ENCODE results near the gene KCNMB1. TPM values are rescaled to one million over a fixed set of nuclear protein-coding genes. Genes with fewer than 3 reads are reported as not detected.

The KCNMB1 gene
- total and polyA plus RNA-seq, 2 experiments from 2014 or later: not detected

DNA sequence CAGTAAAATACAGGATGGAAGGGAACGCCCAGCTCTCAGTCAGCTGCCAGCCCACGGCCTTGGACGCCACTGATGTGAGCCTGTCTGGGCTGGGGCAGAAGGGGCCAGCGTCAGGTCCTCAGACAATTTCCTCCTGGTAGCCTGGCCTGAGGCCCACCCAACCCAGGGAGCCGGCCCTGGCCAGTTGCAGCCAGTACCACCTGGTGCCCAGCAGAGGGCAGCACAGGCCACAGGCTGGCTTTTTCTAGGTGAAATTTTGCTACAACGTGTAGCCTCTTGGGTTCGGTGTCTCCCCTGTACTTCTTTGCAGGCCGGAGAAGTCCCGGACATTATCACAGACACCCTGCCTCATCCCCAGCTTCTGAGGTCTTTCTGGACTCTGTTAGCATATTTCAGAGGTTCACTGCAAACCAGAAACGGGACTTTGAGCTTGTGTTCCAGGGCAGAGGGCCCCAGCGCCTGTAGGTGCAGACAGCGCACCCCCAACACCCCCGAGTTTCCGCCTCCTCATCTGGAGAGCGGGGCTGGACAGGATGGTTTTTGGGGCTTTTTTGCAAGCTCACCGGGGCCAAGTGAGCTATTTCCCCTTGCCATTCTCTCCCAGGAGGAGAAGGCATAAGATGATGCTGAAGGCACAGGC, 45.9 kb upstream of the KCNMB1 start:
- no peak overlapping the region for H3K4me2 ChIP-seq (ENCODE audit: unreplicated experiment)
- TF ChIP-seq EZH2phosphoT487 (IDR thresholded peaks at IDR 0.05; ENCODE audit: insufficient read depth, low read depth) (no peak), EZH2 (IDR thresholded peaks at IDR 0.05; ENCODE audit: insufficient read depth, poor library complexity, severe bottlenecking) (no peak)
- no peak overlapping the region for H2AFZ ChIP-seq
- WGBS, 2 experiments (ENCODE audit: low coverage in 1 of 2, low lambda C conversion rate in 2 of 2, missing lambda C conversion rate in 2 of 2): 17 to 18% methylated on average over 16 of the region's 16 CpGs
- H3K79me2 ChIP-seq (ENCODE audit: insufficient read depth): no peaks in the 10 kb centered on the region
- peak; percentile 69 for DNase-seq
- H3K9me3 ChIP-seq (ENCODE audit: low read depth): no peaks in the 10 kb centered on the region
- H3K4me3 ChIP-seq: no peak overlapping the region
- no peaks in the 10 kb centered on the region for H3K9me2 ChIP-seq (ENCODE audit: insufficient read depth)
- in situ Hi-C loops (cut with MboI): no loop called here
- H3F3A ChIP-seq (ENCODE audit: insufficient read depth): no peaks in the 10 kb centered on the region
- H3K27me3 ChIP-seq (replicated peaks; ENCODE audit: insufficient read depth): peaks cover 41% of the 10 kb centered on the region; the same call in 1 of the 2 replicates
- H3K36me3 ChIP-seq (ENCODE audit: low read depth): no peaks in the 10 kb centered on the region
- no peak overlapping the region for H3K27ac ChIP-seq
- no peaks in the 10 kb centered on the region for H3K4me1 ChIP-seq (ENCODE audit: insufficient read depth)
- no peak overlapping the region for H3K9ac ChIP-seq
- H4K20me1 ChIP-seq (ENCODE audit: insufficient read depth): no peaks in the 10 kb centered on the region

DNA sequence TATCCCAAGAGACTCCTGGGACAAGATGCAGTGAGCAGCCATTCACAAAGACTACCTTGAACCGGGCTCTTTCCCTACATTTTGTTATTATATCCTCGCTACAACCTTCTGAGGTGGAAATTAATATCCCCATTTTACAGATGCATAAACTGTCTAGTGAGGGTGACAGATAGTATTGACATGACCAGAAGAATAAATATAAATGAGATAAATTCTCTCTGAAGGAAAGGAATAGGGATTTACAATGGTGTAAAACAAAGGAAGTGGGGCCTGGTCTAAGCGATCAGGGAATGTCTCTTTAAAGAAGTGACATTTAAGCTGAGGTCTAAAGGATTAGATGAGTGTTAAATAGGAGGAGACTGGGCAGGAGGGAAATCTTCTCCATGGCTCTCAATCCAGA, 43.5 kb upstream of the KCNMB1 start:
- Histone ChIP-seq H3K27me3 (replicated peaks; ENCODE audit: insufficient read depth) (peaks cover 41% of the 10 kb centered on the region; the same call in 1 of the 2 replicates), H3K9me3 (ENCODE audit: low read depth) (no peaks in the 10 kb centered on the region), H4K20me1 (ENCODE audit: insufficient read depth) (no peaks in the 10 kb centered on the region), H3F3A (ENCODE audit: insufficient read depth) (no peaks in the 10 kb centered on the region), H3K36me3 (ENCODE audit: low read depth) (no peaks in the 10 kb centered on the region), H3K4me1 (ENCODE audit: insufficient read depth) (no peaks in the 10 kb centered on the region), H3K79me2 (ENCODE audit: insufficient read depth) (no peaks in the 10 kb centered on the region), H3K4me3 (no peak overlapping the region), H3K27ac (no peak overlapping the region), H3K9ac (no peak overlapping the region), H3K4me2 (ENCODE audit: unreplicated experiment) (no peak overlapping the region), H3K9me2 (ENCODE audit: insufficient read depth) (no peaks in the 10 kb centered on the region), H2AFZ (no peak overlapping the region)
- WGBS, 2 experiments (ENCODE audit: low coverage in 1 of 2, low lambda C conversion rate in 2 of 2, missing lambda C conversion rate in 2 of 2): 89 to 90% methylated on average over 3 of the region's 3 CpGs
- DNase-seq: no peak
- in situ Hi-C loops (cut with MboI): no loop called here
- no peak for TF ChIP-seq EZH2 (IDR thresholded peaks at IDR 0.05; ENCODE audit: insufficient read depth, poor library complexity, severe bottlenecking)
- TF ChIP-seq EZH2phosphoT487 (IDR thresholded peaks at IDR 0.05; ENCODE audit: insufficient read depth, low read depth): no peak

DNA sequence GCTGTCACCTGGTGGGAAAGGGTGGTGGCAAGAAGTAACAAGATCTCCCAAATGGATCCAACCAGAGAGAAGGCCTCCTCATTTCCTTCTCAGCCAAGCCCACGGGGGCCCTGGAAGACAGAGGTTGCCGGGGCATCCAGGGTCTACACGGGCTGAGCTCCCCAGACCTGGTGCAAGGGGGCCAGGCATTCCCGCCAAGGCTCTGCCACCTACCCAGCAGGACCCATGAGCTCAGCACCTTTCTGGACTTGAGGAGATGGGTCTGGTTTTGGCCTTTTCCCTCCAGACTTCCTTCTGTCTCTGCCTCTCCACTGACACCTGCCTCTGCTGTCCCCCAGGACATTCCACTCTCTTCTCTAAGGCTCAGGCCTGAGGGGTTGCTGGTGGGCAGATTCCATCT, 42.4 kb upstream of the KCNMB1 start:
- no peak for DNase-seq
- H3K79me2 ChIP-seq (ENCODE audit: insufficient read depth): no peaks in the 10 kb centered on the region
- H4K20me1 ChIP-seq (ENCODE audit: insufficient read depth): no peaks in the 10 kb centered on the region
- H3K9ac ChIP-seq: no peak overlapping the region
- H3K9me2 ChIP-seq (ENCODE audit: insufficient read depth): no peaks in the 10 kb centered on the region
- H3K27me3 ChIP-seq (replicated peaks; ENCODE audit: insufficient read depth): peaks cover 43% of the 10 kb centered on the region
- WGBS, 2 experiments (ENCODE audit: low coverage in 1 of 2, low lambda C conversion rate in 2 of 2, missing lambda C conversion rate in 2 of 2): 65 to 70% methylated on average over 4 of the region's 4 CpGs
- H3K4me3 ChIP-seq: no peak overlapping the region
- no peaks in the 10 kb centered on the region for H3K9me3 ChIP-seq (ENCODE audit: low read depth)
- H3K4me1 ChIP-seq (ENCODE audit: insufficient read depth): no peaks in the 10 kb centered on the region
- H3K27ac ChIP-seq: no peak overlapping the region
- no peaks in the 10 kb centered on the region for H3K36me3 ChIP-seq (ENCODE audit: low read depth)
- no peak overlapping the region for H2AFZ ChIP-seq
- no peak for TF ChIP-seq EZH2phosphoT487 (IDR thresholded peaks at IDR 0.05; ENCODE audit: insufficient read depth, low read depth)
- TF ChIP-seq EZH2 (IDR thresholded peaks at IDR 0.05; ENCODE audit: insufficient read depth, poor library complexity, severe bottlenecking): no peak
- in situ Hi-C loops (cut with MboI): no loop called here
- H3F3A ChIP-seq (ENCODE audit: insufficient read depth): no peaks in the 10 kb centered on the region
- no peak overlapping the region for H3K4me2 ChIP-seq (ENCODE audit: unreplicated experiment)

DNA sequence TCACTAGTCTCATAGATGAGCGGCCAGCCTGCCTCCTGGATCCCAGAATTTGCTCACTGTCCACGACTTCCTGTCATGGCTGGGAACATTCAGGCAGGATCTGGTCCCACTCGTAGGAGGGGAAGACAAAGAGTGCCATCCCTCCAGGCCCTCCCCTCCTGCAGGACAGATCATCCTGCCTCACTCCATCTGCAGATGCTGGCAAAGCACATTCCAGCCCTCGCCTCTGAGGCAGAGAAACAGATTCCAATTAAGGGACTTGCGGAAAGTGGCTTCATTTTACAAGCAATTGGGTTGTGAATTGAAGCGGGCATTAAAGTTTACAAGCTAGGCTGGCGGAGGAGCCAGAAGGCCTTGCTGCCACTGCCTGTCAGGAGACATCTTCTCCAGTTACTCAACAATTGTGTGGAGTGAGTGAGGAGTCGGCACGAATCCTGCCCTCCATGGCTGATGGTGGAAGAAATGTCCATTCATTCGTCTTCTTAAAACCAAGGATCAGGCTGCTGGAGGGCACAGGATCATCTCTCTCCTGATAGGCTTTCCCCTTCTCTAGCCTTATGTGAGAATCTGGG, 41.8 kb upstream of the KCNMB1 start:
- in situ Hi-C loops (cut with MboI): no loop called here

More for the DNA sequence above, 41.8 kb upstream of the KCNMB1 start:
- no peak overlapping the region for H3K4me2 ChIP-seq (ENCODE audit: unreplicated experiment)
- H3K4me1 ChIP-seq (ENCODE audit: insufficient read depth): no peaks in the 10 kb centered on the region
- WGBS, 2 experiments (ENCODE audit: low coverage in 1 of 2, low lambda C conversion rate in 2 of 2, missing lambda C conversion rate in 2 of 2): 8 to 10% methylated on average over 10 of the region's 10 CpGs
- H3K9me3 ChIP-seq (ENCODE audit: low read depth): no peaks in the 10 kb centered on the region
- H3K27me3 ChIP-seq (replicated peaks; ENCODE audit: insufficient read depth): peaks cover 44% of the 10 kb centered on the region
- peak; percentile 14 for DNase-seq
- H3K4me3 ChIP-seq: no peak overlapping the region
- no peaks in the 10 kb centered on the region for H4K20me1 ChIP-seq (ENCODE audit: insufficient read depth)
- TF ChIP-seq EZH2 (IDR thresholded peaks at IDR 0.05; ENCODE audit: insufficient read depth, poor library complexity, severe bottlenecking): no peak
- TF ChIP-seq EZH2phosphoT487 (IDR thresholded peaks at IDR 0.05; ENCODE audit: insufficient read depth, low read depth): no peak
- H3K9ac ChIP-seq: no peak overlapping the region
- no peaks in the 10 kb centered on the region for H3K36me3 ChIP-seq (ENCODE audit: low read depth)
- no peaks in the 10 kb centered on the region for H3K79me2 ChIP-seq (ENCODE audit: insufficient read depth)
- H3K9me2 ChIP-seq (ENCODE audit: insufficient read depth): no peaks in the 10 kb centered on the region
- no peaks in the 10 kb centered on the region for H3F3A ChIP-seq (ENCODE audit: insufficient read depth)
- no peak overlapping the region for H2AFZ ChIP-seq
- no peak overlapping the region for H3K27ac ChIP-seq

All from GM23248 (cell line).